ENCODE measurements around the gene IGF2BP1. TPM values are rescaled to one million over a fixed set of nuclear protein-coding genes. Genes with fewer than 3 reads are reported as not detected.

IGF2BP1 gene
- total RNA-seq, 1 experiment from 2014 or later: 434 TPM

- Histone ChIP-seq H4K8ac (replicated peaks; ENCODE audit: insufficient read length, low read depth, low read length) (no peak overlapping the region), H3K23me2 (ENCODE audit: insufficient read length, low read depth, low read length, poor library complexity, severe bottlenecking) (peaks cover 18% of the 10 kb centered on the region), H2BK120ac (ENCODE audit: low read depth, low read length, poor library complexity, severe bottlenecking) (peak overlapping the region; percentile 62), H3K56ac (ENCODE audit: insufficient read length, low read depth, low read length) (no peak overlapping the region), H3K18ac (ENCODE audit: insufficient read length, low read depth, low read length) (peak overlapping the region; percentile 99), H2BK12ac (ENCODE audit: insufficient read length, low read depth, low read length) (no peak overlapping the region), H3K4me2 (ENCODE audit: insufficient read depth, insufficient read length, low read length) (peak overlapping the region; percentile 55), H3K79me1 (ENCODE audit: insufficient read depth, low read depth, low read length, poor library complexity, severe bottlenecking) (no peaks in the 10 kb centered on the region), H4K5ac (ENCODE audit: insufficient read length, low read depth, low read length) (no peak overlapping the region), H3K9ac (ENCODE audit: extremely low read depth, insufficient read length, low read length) (peak overlapping the region; percentile 98), H3K27me3 (ENCODE audit: insufficient read depth, low read length) (no peaks in the 10 kb centered on the region), H2BK20ac (ENCODE audit: low read depth, low read length, poor library complexity, severe bottlenecking) (no peak overlapping the region), H4K91ac (ENCODE audit: insufficient read length, low read depth, low read length) (no peak overlapping the region), H3K27ac (ENCODE audit: insufficient read length, low read depth, low read length) (peak overlapping the region; percentile 79), H3K4me1 (ENCODE audit: insufficient read depth, low read length) (0 out of 2 replicates have a peak, but pooled peaks cover 2% of the 10 kb centered on the region), H2BK15ac (ENCODE audit: low read depth, low read length) (no peak overlapping the region), H3K4ac (ENCODE audit: low read depth, low read length) (no peak overlapping the region; the same call in 1 of the 2 replicates), H3K23ac (ENCODE audit: insufficient read length, low read depth, low read length) (no peak overlapping the region), H3T11ph (ENCODE audit: low read length) (peak overlapping the region; percentile 70), H2AK5ac (ENCODE audit: insufficient read length, low read length) (no peak overlapping the region), H4K20me1 (ENCODE audit: control insufficient read depth, insufficient read depth, insufficient read length) (no peaks in the 10 kb centered on the region), H3K79me2 (ENCODE audit: insufficient read depth, low read length) (peaks cover 21% of the 10 kb centered on the region; the same call in 1 of the 2 replicates), H2AFZ (ENCODE audit: low read length) (no peak overlapping the region), H3K14ac (ENCODE audit: insufficient read depth, low read length) (peak overlapping the region; percentile 80; the same call in 1 of the 2 replicates), H3K9me3 (ENCODE audit: control insufficient read depth, low read depth, low read length) (no peaks in the 10 kb centered on the region), H2BK5ac (ENCODE audit: insufficient read length, low read length) (no peak overlapping the region)
- Mint-ChIP-seq H3K4me1 (peaks cover 37 to 51% of the 10 kb centered on the region in 2 experiments), H3K4me3 (peak overlapping the region; percentile 93 to 100), H3K9me3 (peaks cover 4% of the 10 kb centered on the region in 2 experiments; a peak in 3 of 5 replicates), H3K27ac (peak overlapping the region; percentile 99), H3K36me3 (ENCODE audit: insufficient read depth in 1 of 3, low read depth in 3 of 3) (peaks cover 13 to 16% (median 15%) of the 10 kb centered on the region in 3 experiments), H3K27me3 (ENCODE audit: low read depth) (no peaks in the 10 kb centered on the region; the same call in 1 of the 2 replicates)
- no CpG with 5 or more reads among the region's 3 CpGs for WGBS (ENCODE audit: extremely low coverage, insufficient read length, low lambda C conversion rate)
- no peak for TF ChIP-seq CTCF (conservative IDR thresholded peaks at IDR 0.05)
- DNase-seq: no peak
Measured at GRCh38 chr17:48994549-48995303, 2.5 kb upstream of the IGF2BP1 start.

Data from H9 (cell line).